HEK293 (cell line): ENCODE measurements around the gene ZDHHC14.

ENCODE experiments used
- CTCF ChIA-PET: fragments of 350-600 bp; formaldehyde crosslinking; extraction: SDS; loops from one replicate; lab custom pipeline; 2021; ENCODE audit warnings: antibody characterized with exemption; lab: Yijun Ruan, JAX
- POLR2A ChIA-PET: fragments of 300-600 bp; formaldehyde crosslinking; extraction: SDS; loops from one replicate; lab custom pipeline; 2020; ENCODE audit warnings: antibody characterized with exemption, inconsistent platforms; lab: Yijun Ruan, JAX
- H3K27ac ChIP-seq: fragments of 200-500 bp; sonication (Bioruptor generic); 2 replicates; pipeline ENCODE4 v1.5.1; 2014; ENCODE audit warnings: low read depth, low read length, control low read depth, inconsistent platforms; ENCODE audit errors: extremely low read depth
- H3K36me3 ChIP-seq, 2 experiments: fragments of 200-500 bp in 1 of 2; sonication (Bioruptor generic) in 1 of 2; 1 replicate in 1 of 2; 2 replicates in 1 of 2; pipeline ENCODE4 v1.5.1; 2014 to 2017; ENCODE audit warnings: inconsistent platforms in 2 of 2, low read length in 2 of 2; ENCODE audit not compliant: control insufficient read depth in 2 of 2, insufficient read depth in 1 of 2
- H3K4me1 ChIP-seq: fragments of 200-500 bp; sonication (Bioruptor generic); 2 replicates; pipeline ENCODE4 v1.5.1; 2014; ENCODE audit warnings: mild to moderate bottlenecking, low read length, inconsistent platforms; ENCODE audit not compliant: control insufficient read depth, insufficient read depth
- H3K4me3 ChIP-seq: 2 replicates; pipeline ENCODE4 v1.5.1; 2011; ENCODE audit warnings: low read depth, mild to moderate bottlenecking, control low read depth, low read length, moderate library complexity
- H3K9me3 ChIP-seq: fragments of 200-500 bp; sonication (Bioruptor generic); 2 replicates; pipeline ENCODE4 v1.5.1; 2014; ENCODE audit warnings: low read depth, low read length, inconsistent platforms; ENCODE audit not compliant: control insufficient read depth, insufficient read depth
- HOXD13 ChIP-seq: sonication (generic); formaldehyde crosslinking; IDR thresholded peaks from 2 replicates; pipeline ENCODE4 v1.8.0; 2022; ENCODE audit warnings: missing genetic modification reagents, borderline replicate concordance
- KLF16 ChIP-seq: fragments of 450-650 bp; formaldehyde crosslinking; IDR thresholded peaks from 2 replicates; pipeline ENCODE4 v1.5.1; 2017; ENCODE audit warnings: missing biosample characterization, missing genetic modification characterization
- OVOL3 ChIP-seq: fragments of 450-650 bp; formaldehyde crosslinking; IDR thresholded peaks from 2 replicates; pipeline ENCODE4 v1.5.1; 2016; ENCODE audit warnings: missing biosample characterization, missing genetic modification characterization
- SCRT1 ChIP-seq: fragments of 450-650 bp; formaldehyde crosslinking; IDR thresholded peaks from 2 replicates; pipeline ENCODE4 v1.5.1; 2016; ENCODE audit warnings: missing biosample characterization, missing genetic modification characterization, borderline replicate concordance
- WT1 ChIP-seq: fragments of 450-650 bp; formaldehyde crosslinking; IDR thresholded peaks from 2 replicates; pipeline ENCODE4 v1.5.1; 2016; ENCODE audit warnings: missing biosample characterization, missing genetic modification characterization
- YY1 ChIP-seq: fragments of 450-650 bp; formaldehyde crosslinking; IDR thresholded peaks from 2 replicates; pipeline ENCODE4 v1.5.1; 2018; ENCODE audit warnings: missing biosample characterization, missing genetic modification characterization
- ZBTB48 ChIP-seq: fragments of 450-650 bp; formaldehyde crosslinking; IDR thresholded peaks from 2 replicates; pipeline ENCODE4 v1.5.1; 2016; ENCODE audit warnings: missing biosample characterization, missing genetic modification characterization
- ZBTB7A ChIP-seq: fragments of 450-650 bp; formaldehyde crosslinking; IDR thresholded peaks from 2 replicates; pipeline ENCODE4 v1.5.1; 2016; ENCODE audit warnings: low read depth, missing biosample characterization, missing genetic modification characterization
- ZIC2 ChIP-seq: fragments of 450-650 bp; formaldehyde crosslinking; IDR thresholded peaks from 2 replicates; pipeline ENCODE4 v1.5.1; 2016; ENCODE audit warnings: missing biosample characterization, missing genetic modification characterization
- ZNF155 ChIP-seq: fragments of 450-650 bp; formaldehyde crosslinking; IDR thresholded peaks from 2 replicates; pipeline ENCODE4 v1.5.1; 2016; ENCODE audit warnings: missing biosample characterization, missing genetic modification characterization
- ZNF2 ChIP-seq: fragments of 450-650 bp; formaldehyde crosslinking; IDR thresholded peaks from 2 replicates; pipeline ENCODE4 v1.5.1; 2016; ENCODE audit warnings: missing biosample characterization, missing genetic modification characterization
- ZNF423 ChIP-seq: fragments of 450-650 bp; formaldehyde crosslinking; IDR thresholded peaks from 2 replicates; pipeline ENCODE4 v1.5.1; 2016; ENCODE audit warnings: missing biosample characterization, missing genetic modification characterization
- ZNF48 ChIP-seq: fragments of 450-650 bp; formaldehyde crosslinking; IDR thresholded peaks from 2 replicates; pipeline ENCODE4 v1.5.1; 2016; ENCODE audit warnings: missing biosample characterization, missing genetic modification characterization
- ZNF521 ChIP-seq: fragments of 450-650 bp; formaldehyde crosslinking; IDR thresholded peaks from 2 replicates; pipeline ENCODE4 v1.5.1; 2017; ENCODE audit warnings: missing biosample characterization, mild to moderate bottlenecking, missing genetic modification characterization
- ZNF670 ChIP-seq: fragments of 450-650 bp; formaldehyde crosslinking; IDR thresholded peaks from 2 replicates; pipeline ENCODE4 v1.5.1; 2016; ENCODE audit warnings: missing biosample characterization, missing genetic modification characterization, low read depth
- ZNF677 ChIP-seq: fragments of 450-650 bp; IDR thresholded peaks from 2 replicates; pipeline ENCODE4 v1.5.0; 2018; ENCODE audit warnings: missing biosample characterization, mild to moderate bottlenecking, missing genetic modification characterization, moderate library complexity
- ZNF776 ChIP-seq: fragments of 450-650 bp; formaldehyde crosslinking; IDR thresholded peaks from 2 replicates; pipeline ENCODE4 v1.5.0; 2017; ENCODE audit warnings: missing biosample characterization, missing genetic modification characterization, borderline replicate concordance
- ZNF792 ChIP-seq: fragments of 450-650 bp; formaldehyde crosslinking; IDR thresholded peaks from 2 replicates; pipeline ENCODE4 v1.5.1; 2016; ENCODE audit warnings: missing biosample characterization, missing genetic modification characterization
- TF ChIP-seq, protein P1 (sequence below): fragments of 450-650 bp; formaldehyde crosslinking; IDR thresholded peaks from 2 replicates; pipeline ENCODE4 v1.5.1; 2016; ENCODE audit warnings: missing biosample characterization, missing genetic modification characterization
- TF ChIP-seq, protein P2 (sequence below): fragments of 450-650 bp; formaldehyde crosslinking; IDR thresholded peaks from 2 replicates; pipeline ENCODE4 v1.5.1; 2017; ENCODE audit warnings: missing biosample characterization, missing genetic modification characterization
- TF ChIP-seq, protein P3 (sequence below): fragments of 450-650 bp; formaldehyde crosslinking; IDR thresholded peaks from 2 replicates; pipeline ENCODE4 v1.5.1; 2016; ENCODE audit warnings: missing biosample characterization, missing genetic modification characterization

The ZDHHC14 gene

DNA sequence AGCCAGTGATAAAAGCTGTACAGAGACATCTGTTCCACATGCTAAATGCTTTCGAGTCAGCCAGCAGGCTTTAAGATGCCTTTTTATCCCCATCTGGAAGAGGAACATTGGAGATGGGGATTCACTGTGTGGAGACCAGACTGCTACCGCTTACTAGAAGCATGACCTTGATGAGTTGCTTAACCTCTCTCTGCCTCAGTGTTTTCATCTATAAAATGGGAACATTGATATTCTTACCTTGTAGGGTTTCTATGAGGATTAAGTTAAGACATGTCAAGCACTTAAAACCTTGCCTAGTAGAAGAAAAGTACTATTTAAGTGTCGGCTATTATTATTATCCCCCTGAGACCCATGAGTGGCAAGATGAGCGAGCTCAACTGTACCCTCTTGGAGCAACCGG lies 276.8 kb downstream of the ZDHHC14 start:
- no peak overlapping the region for H3K4me3 ChIP-seq
- CTCF ChIA-PET: interaction anchor here (1.1 to 8.8 kb wide), 3 partner anchors 11 to 342 kb away, joined by 4 to 66 read pairs (median 14); no protein-coding TSS in a partner anchor
- POLR2A ChIA-PET: no interaction called here
- no peak overlapping the region for H3K27ac ChIP-seq
- no peaks in the 10 kb centered on the region for H3K4me1 ChIP-seq
- no peaks in the 10 kb centered on the region for H3K9me3 ChIP-seq
- H3K36me3 ChIP-seq: peaks cover 0 to 7% of the 10 kb centered on the region in 2 experiments; a peak in 1 of 3 replicates
- TF ChIP-seq ZNF423 (tag by site-specific recombination) (no peak), ZNF155 (tag by site-specific recombination) (no peak), ZNF792 (tag by site-specific recombination) (no peak), ZNF48 (tag by site-specific recombination) (no peak), ZBTB7A (tag by site-specific recombination) (no peak), ZBTB48 (tag by site-specific recombination) (no peak), ZNF670 (tag by site-specific recombination) (no peak), ZIC2 (no peak), WT1 (tag by site-specific recombination) (no peak), YY1 (tag by site-specific recombination) (no peak), ZNF677 (no peak), SCRT1 (tag by site-specific recombination) (no peak), ZNF2 (tag by site-specific recombination) (no peak), ZNF776 (no peak), ZNF521 (tag by site-specific recombination) (no peak), KLF16 (tag by site-specific recombination) (no peak)
- TF ChIP-seq, protein P1, sequence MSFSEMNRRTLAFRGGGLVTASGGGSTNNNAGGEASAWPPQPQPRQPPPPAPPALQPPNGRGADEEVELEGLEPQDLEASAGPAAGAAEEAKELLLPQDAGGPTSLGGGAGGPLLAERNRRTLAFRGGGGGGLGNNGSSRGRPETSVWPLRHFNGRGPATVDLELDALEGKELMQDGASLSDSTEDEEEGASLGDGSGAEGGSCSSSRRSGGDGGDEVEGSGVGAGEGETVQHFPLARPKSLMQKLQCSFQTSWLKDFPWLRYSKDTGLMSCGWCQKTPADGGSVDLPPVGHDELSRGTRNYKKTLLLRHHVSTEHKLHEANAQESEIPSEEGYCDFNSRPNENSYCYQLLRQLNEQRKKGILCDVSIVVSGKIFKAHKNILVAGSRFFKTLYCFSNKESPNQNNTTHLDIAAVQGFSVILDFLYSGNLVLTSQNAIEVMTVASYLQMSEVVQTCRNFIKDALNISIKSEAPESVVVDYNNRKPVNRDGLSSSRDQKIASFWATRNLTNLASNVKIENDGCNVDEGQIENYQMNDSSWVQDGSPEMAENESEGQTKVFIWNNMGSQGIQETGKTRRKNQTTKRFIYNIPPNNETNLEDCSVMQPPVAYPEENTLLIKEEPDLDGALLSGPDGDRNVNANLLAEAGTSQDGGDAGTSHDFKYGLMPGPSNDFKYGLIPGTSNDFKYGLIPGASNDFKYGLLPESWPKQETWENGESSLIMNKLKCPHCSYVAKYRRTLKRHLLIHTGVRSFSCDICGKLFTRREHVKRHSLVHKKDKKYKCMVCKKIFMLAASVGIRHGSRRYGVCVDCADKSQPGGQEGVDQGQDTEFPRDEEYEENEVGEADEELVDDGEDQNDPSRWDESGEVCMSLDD (tag by site-specific recombination): no peak
- TF ChIP-seq, protein P2, sequence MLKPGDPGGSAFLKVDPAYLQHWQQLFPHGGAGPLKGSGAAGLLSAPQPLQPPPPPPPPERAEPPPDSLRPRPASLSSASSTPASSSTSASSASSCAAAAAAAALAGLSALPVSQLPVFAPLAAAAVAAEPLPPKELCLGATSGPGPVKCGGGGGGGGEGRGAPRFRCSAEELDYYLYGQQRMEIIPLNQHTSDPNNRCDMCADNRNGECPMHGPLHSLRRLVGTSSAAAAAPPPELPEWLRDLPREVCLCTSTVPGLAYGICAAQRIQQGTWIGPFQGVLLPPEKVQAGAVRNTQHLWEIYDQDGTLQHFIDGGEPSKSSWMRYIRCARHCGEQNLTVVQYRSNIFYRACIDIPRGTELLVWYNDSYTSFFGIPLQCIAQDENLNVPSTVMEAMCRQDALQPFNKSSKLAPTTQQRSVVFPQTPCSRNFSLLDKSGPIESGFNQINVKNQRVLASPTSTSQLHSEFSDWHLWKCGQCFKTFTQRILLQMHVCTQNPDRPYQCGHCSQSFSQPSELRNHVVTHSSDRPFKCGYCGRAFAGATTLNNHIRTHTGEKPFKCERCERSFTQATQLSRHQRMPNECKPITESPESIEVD (tag by site-specific recombination): no peak
- TF ChIP-seq, protein P3, sequence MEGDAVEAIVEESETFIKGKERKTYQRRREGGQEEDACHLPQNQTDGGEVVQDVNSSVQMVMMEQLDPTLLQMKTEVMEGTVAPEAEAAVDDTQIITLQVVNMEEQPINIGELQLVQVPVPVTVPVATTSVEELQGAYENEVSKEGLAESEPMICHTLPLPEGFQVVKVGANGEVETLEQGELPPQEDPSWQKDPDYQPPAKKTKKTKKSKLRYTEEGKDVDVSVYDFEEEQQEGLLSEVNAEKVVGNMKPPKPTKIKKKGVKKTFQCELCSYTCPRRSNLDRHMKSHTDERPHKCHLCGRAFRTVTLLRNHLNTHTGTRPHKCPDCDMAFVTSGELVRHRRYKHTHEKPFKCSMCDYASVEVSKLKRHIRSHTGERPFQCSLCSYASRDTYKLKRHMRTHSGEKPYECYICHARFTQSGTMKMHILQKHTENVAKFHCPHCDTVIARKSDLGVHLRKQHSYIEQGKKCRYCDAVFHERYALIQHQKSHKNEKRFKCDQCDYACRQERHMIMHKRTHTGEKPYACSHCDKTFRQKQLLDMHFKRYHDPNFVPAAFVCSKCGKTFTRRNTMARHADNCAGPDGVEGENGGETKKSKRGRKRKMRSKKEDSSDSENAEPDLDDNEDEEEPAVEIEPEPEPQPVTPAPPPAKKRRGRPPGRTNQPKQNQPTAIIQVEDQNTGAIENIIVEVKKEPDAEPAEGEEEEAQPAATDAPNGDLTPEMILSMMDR (tag by site-specific recombination): no peak

DNA sequence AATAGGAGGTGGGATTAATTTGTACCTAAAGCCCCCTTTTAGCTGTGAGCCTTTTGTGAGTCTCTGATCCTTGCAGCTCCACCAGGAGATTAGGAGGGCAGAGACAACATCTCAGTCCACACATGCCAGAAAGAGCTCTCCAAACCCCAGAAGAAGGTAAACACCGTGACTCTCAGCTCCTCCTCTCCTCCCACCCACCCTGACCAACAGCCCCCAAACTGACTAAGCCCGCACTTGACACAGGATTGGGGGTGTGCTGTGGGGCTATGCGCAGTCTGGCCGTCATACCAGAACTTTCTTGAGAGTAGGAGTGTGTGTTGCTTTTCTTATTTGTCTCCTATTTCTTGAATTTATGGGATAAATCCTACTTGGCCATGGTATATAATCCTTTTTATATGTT lies 277.3 kb downstream of the ZDHHC14 start:
- H3K36me3 ChIP-seq: peaks cover 0 to 7% of the 10 kb centered on the region in 2 experiments; a peak in 1 of 3 replicates
- POLR2A ChIA-PET: no interaction called here

More for the DNA sequence above, 277.3 kb downstream of the ZDHHC14 start:
- Histone ChIP-seq H3K9me3 (no peaks in the 10 kb centered on the region), H3K4me3 (no peak overlapping the region), H3K4me1 (no peaks in the 10 kb centered on the region)
- CTCF ChIA-PET: interaction anchor here (1.1 to 8.8 kb wide), 3 partner anchors 10 to 342 kb away, joined by 4 to 66 read pairs (median 14); no protein-coding TSS in a partner anchor
- TF ChIP-seq OVOL3 (tag by site-specific recombination): no peak
- no peak for TF ChIP-seq HOXD13
- TF ChIP-seq, all 188 proteins: peak for 0
- H3K27ac ChIP-seq: no peak overlapping the region
